ENCODE data around the gene TUBGCP3. TPM values are rescaled to one million over a fixed set of nuclear protein-coding genes. Genes with fewer than 3 reads are reported as not detected.

The TUBGCP3 gene
- total and polyA plus RNA-seq, 9 of the 15 experiments (the other 6 are each of a cell fraction or from before 2014, with no cell fraction given): 3.0 to 24.8 (median 15.2) TPM

DNA sequence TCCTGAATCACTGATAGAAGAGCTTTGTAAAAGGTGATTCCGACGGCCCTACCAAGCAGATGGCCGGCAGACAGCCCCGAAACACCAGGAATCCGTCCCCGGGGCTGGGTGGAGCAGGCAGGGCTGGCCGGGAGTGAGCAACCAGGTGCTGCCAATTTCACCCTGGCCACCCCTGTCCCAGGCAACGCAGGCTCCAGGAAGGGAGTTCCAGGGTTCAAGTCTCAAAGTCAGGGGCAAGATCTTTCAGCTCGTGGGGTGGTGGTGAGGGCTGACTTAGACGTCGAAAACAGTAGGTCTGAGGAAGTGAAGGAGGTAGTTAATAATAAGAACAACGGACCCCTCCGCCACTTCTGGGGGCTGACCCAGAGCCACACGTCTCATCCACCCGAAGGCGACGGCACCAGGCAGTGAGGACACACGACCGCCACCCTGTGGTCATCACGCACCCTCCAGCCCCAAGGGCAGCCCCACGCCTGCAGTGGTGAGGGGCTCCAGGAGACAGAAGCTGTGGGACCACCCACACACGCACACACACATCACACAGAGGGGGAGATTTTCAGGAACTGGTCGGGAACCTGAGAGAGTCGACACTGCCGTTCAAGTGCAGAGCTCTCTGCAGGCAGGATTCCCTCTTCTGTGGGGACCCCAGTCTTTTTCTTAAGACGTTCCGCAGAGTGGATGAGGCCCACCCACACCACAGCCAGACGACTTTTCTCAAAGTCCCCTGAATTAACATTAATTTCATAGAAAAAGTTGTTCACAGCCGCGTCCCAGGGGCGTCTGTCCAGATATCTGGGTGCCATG lies 144.6 kb downstream of the TUBGCP3 start:
- FAIRE-seq (no peak), ATAC-seq (peak; percentile 77), DNase-seq (ENCODE audit: extremely low read depth in 1 of 4, low spot score in 3 of 4) (peak; percentile 9 to 28 (median 20))
- CTCF ChIA-PET (ENCODE audit: low intra/inter-chr PET ratio): interaction anchor here (0.6 to 1.8 kb wide), 3 partner anchors 163 to 1631 kb away, joined by 3 to 6 read pairs (median 3); no protein-coding TSS in a partner anchor
- H4K20me1 ChIP-seq (replicated peaks; ENCODE audit: control insufficient read depth, insufficient read depth, low read length): no peaks in the 10 kb centered on the region
- H3K9me3 ChIP-seq (replicated peaks; ENCODE audit: control insufficient read depth, insufficient read depth, low read depth, low read length): no peaks in the 10 kb centered on the region
- H3K79me2 ChIP-seq (ENCODE audit: control insufficient read depth, insufficient read depth, low read length): no peaks in the 10 kb centered on the region
- no peak overlapping the region for H3K4me3 ChIP-seq
- intact Hi-C loops (cut with micrococcal nuclease) (no loop called here), in situ Hi-C loops (cut with MboI) (loop anchor here (10.0 kb wide), 1 partner anchor 969 kb away; no protein-coding TSS in a partner anchor)
- H3K36me3 ChIP-seq (ENCODE audit: control insufficient read depth, insufficient read depth, low read length): no peaks in the 10 kb centered on the region
- H3K4me2 ChIP-seq (ENCODE audit: insufficient read depth, low read length): no peak overlapping the region
- no peaks in the 10 kb centered on the region for H3K9me1 ChIP-seq (ENCODE audit: control insufficient read depth, insufficient read depth, low read length)
- POLR2A ChIA-PET: no interaction called here
- peaks cover 0 to 7% of the 10 kb centered on the region in 2 experiments; a peak in 1 of 5 replicates for H3K4me1 ChIP-seq (replicated peaks in 1 of 2; ENCODE audit: control insufficient read depth in 2 of 2, insufficient read depth in 2 of 2, low read length in 2 of 2)
- H3K27me3 ChIP-seq (ENCODE audit: control insufficient read depth in 2 of 2, insufficient read depth in 2 of 2, low read length in 2 of 2): peaks cover 13 to 41% of the 10 kb centered on the region in 2 experiments; a peak in 4 of 5 replicates
- no peak overlapping the region for H3K9ac ChIP-seq (ENCODE audit: insufficient read depth in 1 of 2, low read depth in 2 of 2, low read length in 2 of 2)
- WGBS (ENCODE audit: insufficient coverage, low coverage, missing lambda C conversion rate): 8% methylated on average over 16 of the region's 31 CpGs
- H2AFZ ChIP-seq (ENCODE audit: low read depth, low read length): no peak overlapping the region
- H3K27ac ChIP-seq (ENCODE audit: extremely low read depth, low read depth, low read length): no peak overlapping the region
- no TSS peak for BruUV-seq (replicated peaks)
- peak in 1 of 2 experiments; percentile 3; a peak in 2 of 4 replicates for TF ChIP-seq RAD21 (CRISPR knock-in tag; conservative IDR thresholded peaks at IDR 0.05 in 1 of 2, IDR thresholded peaks at IDR 0.05 in 1 of 2)
- no peak for TF ChIP-seq AFF4 (CRISPR knock-in tag; IDR thresholded peaks at IDR 0.05)
- no peak for TF ChIP-seq PYGO2 (tag; IDR thresholded peaks at IDR 0.05)
- no peak for TF ChIP-seq TSC22D4 (tag; IDR thresholded peaks at IDR 0.05)
- no peak for TF ChIP-seq NR3C1 (CRISPR knock-in tag; IDR thresholded peaks at IDR 0.05)
- TF ChIP-seq, protein P1, sequence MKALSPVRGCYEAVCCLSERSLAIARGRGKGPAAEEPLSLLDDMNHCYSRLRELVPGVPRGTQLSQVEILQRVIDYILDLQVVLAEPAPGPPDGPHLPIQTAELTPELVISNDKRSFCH (CRISPR knock-in tag; IDR thresholded peaks at IDR 0.05): no peak
- TF ChIP-seq, protein P1 (tag; IDR thresholded peaks at IDR 0.05): no peak
- TF ChIP-seq ZNF639 (CRISPR knock-in tag; conservative IDR thresholded peaks at IDR 0.05 in 1 of 2, IDR thresholded peaks at IDR 0.05 in 1 of 2): no peak
- no peak for TF ChIP-seq KLF1 (tag; IDR thresholded peaks at IDR 0.05)
- TF ChIP-seq, protein P2, sequence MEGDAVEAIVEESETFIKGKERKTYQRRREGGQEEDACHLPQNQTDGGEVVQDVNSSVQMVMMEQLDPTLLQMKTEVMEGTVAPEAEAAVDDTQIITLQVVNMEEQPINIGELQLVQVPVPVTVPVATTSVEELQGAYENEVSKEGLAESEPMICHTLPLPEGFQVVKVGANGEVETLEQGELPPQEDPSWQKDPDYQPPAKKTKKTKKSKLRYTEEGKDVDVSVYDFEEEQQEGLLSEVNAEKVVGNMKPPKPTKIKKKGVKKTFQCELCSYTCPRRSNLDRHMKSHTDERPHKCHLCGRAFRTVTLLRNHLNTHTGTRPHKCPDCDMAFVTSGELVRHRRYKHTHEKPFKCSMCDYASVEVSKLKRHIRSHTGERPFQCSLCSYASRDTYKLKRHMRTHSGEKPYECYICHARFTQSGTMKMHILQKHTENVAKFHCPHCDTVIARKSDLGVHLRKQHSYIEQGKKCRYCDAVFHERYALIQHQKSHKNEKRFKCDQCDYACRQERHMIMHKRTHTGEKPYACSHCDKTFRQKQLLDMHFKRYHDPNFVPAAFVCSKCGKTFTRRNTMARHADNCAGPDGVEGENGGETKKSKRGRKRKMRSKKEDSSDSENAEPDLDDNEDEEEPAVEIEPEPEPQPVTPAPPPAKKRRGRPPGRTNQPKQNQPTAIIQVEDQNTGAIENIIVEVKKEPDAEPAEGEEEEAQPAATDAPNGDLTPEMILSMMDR (IDR thresholded peaks at IDR 0.05 in 2 of 3, conservative IDR thresholded peaks at IDR 0.05 in 1 of 3; ENCODE audit: insufficient read depth in 2 of 3, low read depth in 1 of 3, low read length in 3 of 3): peak in 2 of 3 experiments; percentile 23 to 41; a peak in 3 of 6 replicates
